Measurements from ENCODE around the gene OPCML.
A peak's percentile ranks its signal among the peaks of the same experiment; 100 is the strongest.

- TF ChIP-seq CTCF (IDR thresholded peaks at IDR 0.05; ENCODE audit: poor library complexity, severe bottlenecking) (peak; percentile 37), POLR2AphosphoS5 (IDR thresholded peaks at IDR 0.05) (no peak), EZH2 (IDR thresholded peaks at IDR 0.05; ENCODE audit: borderline replicate concordance, insufficient read depth, low read length, poor library complexity, severe bottlenecking) (no peak), TAF1 (IDR thresholded peaks at IDR 0.05; ENCODE audit: low read depth) (no peak), REST (IDR thresholded peaks at IDR 0.05; ENCODE audit: borderline replicate concordance) (no peak), SMC3 (conservative IDR thresholded peaks at IDR 0.05; ENCODE audit: poor library complexity) (no peak), EP300 (conservative IDR thresholded peaks at IDR 0.05; ENCODE audit: poor library complexity, severe bottlenecking) (no peak), RAD21 (conservative IDR thresholded peaks at IDR 0.05) (peak; percentile 30), MXI1 (conservative IDR thresholded peaks at IDR 0.05; ENCODE audit: poor library complexity, severe bottlenecking) (no peak)
Measured at GRCh38 chr11:132876239-132876638, 656.1 kb downstream of the OPCML start.
